ENCODE results near the gene HSDL1. TPM values are rescaled to one million over a fixed set of nuclear protein-coding genes. Genes with fewer than 3 reads are reported as not detected.

Gene HSDL1
- total RNA-seq, 1 donor: 18.7 TPM

GRCh38 chr16:84087466-84088151 lies 57.4 kb downstream of the HSDL1 start:
- DNase-seq (ENCODE audit: low read depth): no peak
- no peak for TF ChIP-seq CTCF (IDR thresholded peaks at IDR 0.05; ENCODE audit: insufficient read depth, low read length)
- H3K4me3 ChIP-seq (ENCODE audit: low read depth, low read length): no peak overlapping the region

- TF ChIP-seq CTCF (IDR thresholded peaks at IDR 0.05; ENCODE audit: insufficient read depth, low read length): no peak
- H3K4me3 ChIP-seq (ENCODE audit: low read depth, low read length): no peak overlapping the region
- no peak for DNase-seq (ENCODE audit: low read depth)
Observed at GRCh38 chr16:84087001-84087400, 58.0 kb downstream of the HSDL1 start.

- no peak for TF ChIP-seq CTCF (IDR thresholded peaks at IDR 0.05; ENCODE audit: insufficient read depth, low read length)
- no peak overlapping the region for H3K4me3 ChIP-seq (ENCODE audit: low read depth, low read length)
- DNase-seq (ENCODE audit: low read depth): no peak
Observed at GRCh38 chr16:84086341-84086740, 58.6 kb downstream of the HSDL1 start.

GRCh38 chr16:84085773-84086172 lies 59.2 kb downstream of the HSDL1 start:
- no peak for TF ChIP-seq CTCF (IDR thresholded peaks at IDR 0.05; ENCODE audit: insufficient read depth, low read length)
- no peak for DNase-seq (ENCODE audit: low read depth)
- H3K4me3 ChIP-seq (ENCODE audit: low read depth, low read length): no peak overlapping the region

GRCh38 chr16:84085271-84085667 lies 59.7 kb downstream of the HSDL1 start:
- DNase-seq (ENCODE audit: low read depth): no peak
- no peak overlapping the region for H3K4me3 ChIP-seq (ENCODE audit: low read depth, low read length)
- TF ChIP-seq CTCF (IDR thresholded peaks at IDR 0.05; ENCODE audit: insufficient read depth, low read length): no peak

- peak; percentile 65 for TF ChIP-seq CTCF (IDR thresholded peaks at IDR 0.05; ENCODE audit: insufficient read depth, low read length)
- peak; percentile 59 for DNase-seq (ENCODE audit: low read depth)
- no peak overlapping the region for H3K4me3 ChIP-seq (ENCODE audit: low read depth, low read length)
Observed at GRCh38 chr16:84084570-84085270, 60.3 kb downstream of the HSDL1 start.

All from fibroblast of the aortic adventitia (primary cell).